Heart right ventricle (tissue), 16 donors: ENCODE measurements around the gene ADGRG3. TPM values are rescaled to one million over a fixed set of nuclear protein-coding genes. Genes with fewer than 3 reads are reported as not detected.

ENCODE experiments used
- ATAC-seq, 8 donors: fragments of 200-7000 bp; cut with Tn5 transposase; one replicate each; pipeline ENCODE4 v1.9.1; 2020; ENCODE audit warnings: mild to moderate bottlenecking in 8 of 8, moderate library complexity in 8 of 8, moderate number of reproducible peaks in 1 of 8
- DNase-seq, 2 donors: peaks; one replicate each; pipeline ENCODE4 v3.0.0-alpha.2; 2020
- H3K27ac ChIP-seq, 10 donors: fragments of 200-600 bp; sonication (generic) in 2 of 10; one replicate each; pipeline versions ENCODE4 v1.5.0 to v1.8.0; 2020 to 2022; ENCODE audit warnings: mild to moderate bottlenecking in 3 of 10
- H3K27me3 ChIP-seq, 7 donors: fragments of 200-600 bp; one replicate each; pipeline ENCODE4 v1.8.0; 2021 to 2022; ENCODE audit warnings: mild to moderate bottlenecking in 2 of 7
- H3K36me3 ChIP-seq, 9 donors: fragments of 200-600 bp; sonication (generic) in 1 of 9; one replicate each; pipeline versions ENCODE4 v1.5.0 to v1.8.0; 2020 to 2022; ENCODE audit warnings: mild to moderate bottlenecking in 2 of 9
- H3K4me1 ChIP-seq, 9 donors: fragments of 200-600 bp; sonication (generic) in 1 of 9; one replicate each; pipeline versions ENCODE4 v1.5.0 to v1.8.0; 2020 to 2022; ENCODE audit warnings: mild to moderate bottlenecking in 4 of 9
- H3K4me3 ChIP-seq, 10 donors: fragments of 200-600 bp; sonication (generic) in 2 of 10; one replicate each; pipeline versions ENCODE4 v1.5.0 to v1.8.0; 2020 to 2022; ENCODE audit warnings: mild to moderate bottlenecking in 7 of 10, moderate library complexity in 2 of 10
- H3K9me3 ChIP-seq, 11 donors: fragments of 200-600 bp in 10 of 11; sonication (generic) in 2 of 11; one replicate each; pipeline versions ENCODE4 v1.5.0 to v1.8.0; 2013 to 2022; ENCODE audit warnings: mild to moderate bottlenecking in 2 of 11, control low read depth in 1 of 11, moderate library complexity in 1 of 11
- WGBS, 2 donors: extraction: QIAGEN DNeasy Blood & Tissue Kit; methylation state at CpG; one replicate each; pipeline ENCODE4 v1.1.7; 2013; ENCODE audit warnings: inconsistent platforms in 1 of 2; 5-methylcytosine and 5-hydroxymethylcytosine counted together
- intact Hi-C, 10 donors: fragments of 100-400 bp; cut with DNase I; formaldehyde crosslinking; loops; one replicate each; pipeline versions ENCODE4 v1.11.1 to v1.14.2; 2022
- long read RNA-seq, 3 donors: library from polyadenylated mRNA; unstranded; transcript quantifications; one replicate each; pipeline ENCODE4 v2.0.0, GENCODE V29; 2020 to 2021
- polyA plus RNA-seq, 2 donors: library from polyadenylated mRNA; stranded (reverse); fragments of 200-250 nt; gene quantifications; one replicate each; pipeline ENCODE4 v1.2.3, GENCODE V29; 2013
- total RNA-seq, 10 donors: library from RNA; stranded (reverse); fragmentation: NEBNext Ultra II Directional in 3 of 10; extraction: Animal tissue kit (Norgen Biotek cat#: 25700) in 3 of 10; gene quantifications; one replicate each; pipeline versions ENCODE4 v1.2.1 to v1.2.4, GENCODE V29; 2021 to 2023
- TF ChIP-seq, protein P1 (sequence below), 9 donors: fragments of 200-600 bp; sonication (generic) in 2 of 9; IDR thresholded peaks; one replicate each; pipeline versions ENCODE4 v1.5.0 to v1.8.0; 2021 to 2022; ENCODE audit warnings: antibody characterized with exemption in 9 of 9, mild to moderate bottlenecking in 5 of 9, moderate library complexity in 1 of 9
- donor health status: Arrhythmogenic right ventricular cardiomyopathy.
- donor health status: ischemic (EF 13 %, LVEDD 7.1; RV severe dilation, severe dysfunction).
- donor health status: healthy with polysubstance abuse.
- donor health status: DM: no; HTN: yes; CAD: no.
- donor health status: DM: no; HTN: no; CAD: no.
- donor health status: ischemic (EF 25% LVEDD 6.9; RV normal size, moderate dysfunction).
- donor health status: ischemic (EF 25% LVEDD 5.7; RV mildly dilated, moderate dysfunction).
- donor health status: healthy.
- donor health status: DM: yes; HTN: yes; CAD: no.
- donor health status: Ischemic cardiomyopathy.
- donor health status: ischemic (EF 35%, LVEDD 5.7; RV mildly dilated, moderate dysfunction).
- donor health status: nonischemic (EF 11% LVEDD 7.7; RV severe dilation, severe dysfunction).
- donor health status: DM: yes; HTN: yes; CAD: no.
- donor health status: PGD.
- donor health status: ischemic (EF 29% LVEDD 5.4; RV normal size, mild dysfunction).
- donor health status: nonischemic (EF 23%, LVEDD 6.1; RV moderate dilation, normal function).

Gene ADGRG3, protein sequence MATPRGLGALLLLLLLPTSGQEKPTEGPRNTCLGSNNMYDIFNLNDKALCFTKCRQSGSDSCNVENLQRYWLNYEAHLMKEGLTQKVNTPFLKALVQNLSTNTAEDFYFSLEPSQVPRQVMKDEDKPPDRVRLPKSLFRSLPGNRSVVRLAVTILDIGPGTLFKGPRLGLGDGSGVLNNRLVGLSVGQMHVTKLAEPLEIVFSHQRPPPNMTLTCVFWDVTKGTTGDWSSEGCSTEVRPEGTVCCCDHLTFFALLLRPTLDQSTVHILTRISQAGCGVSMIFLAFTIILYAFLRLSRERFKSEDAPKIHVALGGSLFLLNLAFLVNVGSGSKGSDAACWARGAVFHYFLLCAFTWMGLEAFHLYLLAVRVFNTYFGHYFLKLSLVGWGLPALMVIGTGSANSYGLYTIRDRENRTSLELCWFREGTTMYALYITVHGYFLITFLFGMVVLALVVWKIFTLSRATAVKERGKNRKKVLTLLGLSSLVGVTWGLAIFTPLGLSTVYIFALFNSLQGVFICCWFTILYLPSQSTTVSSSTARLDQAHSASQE
- total RNA-seq (1 to 10 TPM in 2 of 10 donors, under 1 TPM in 6, not detected in 2; 0.29 to 2.4 (median 0.65) TPM), polyA plus RNA-seq (under 1 TPM; 0.22 to 0.57 TPM)
- long read RNA-seq, donor 1: 0 reads
- long read RNA-seq, donor 2: 0 reads
- long read RNA-seq, donor 3: 0 reads

DNA sequence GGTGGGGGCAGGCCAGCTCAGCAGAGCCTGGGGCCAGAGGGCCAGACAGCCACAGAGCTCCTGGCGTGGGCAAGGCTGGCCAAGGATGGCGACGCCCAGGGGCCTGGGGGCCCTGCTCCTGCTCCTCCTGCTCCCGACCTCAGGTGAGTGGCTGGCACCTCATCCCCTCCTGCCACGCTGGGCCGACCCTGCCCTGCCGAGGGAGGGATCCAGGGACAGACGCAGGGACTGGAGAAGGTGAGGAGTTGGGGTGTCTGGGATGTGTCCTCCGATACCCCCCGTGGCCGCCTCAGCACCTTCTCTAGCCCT, at the start of gene ADGRG3:
Gene ADGRG3 (plus strand): TSS at position 44 of the 309 bp plus-strand sequence. CDS start 42 bp downstream, at position 86.
- Histone ChIP-seq H3K4me1 (peaks cover 0 to 21% (median 0%) of the 10 kb centered on the region in 9 donors), H3K36me3 (peaks cover 0 to 17% (median 0%) of the 10 kb centered on the region in 9 donors), H3K9me3 (no peaks in the 10 kb centered on the region), H3K27ac (peak within 1 kb of the TSS in 4 of 10 donors; percentile 15 to 85 (median 61)), H3K4me3 (peak within 1 kb of the TSS in 1 of 10 donors; percentile 40), H3K27me3 (peaks cover 0 to 14% (median 2%) of the 10 kb centered on the region in 7 donors)
- TF ChIP-seq, protein P1, sequence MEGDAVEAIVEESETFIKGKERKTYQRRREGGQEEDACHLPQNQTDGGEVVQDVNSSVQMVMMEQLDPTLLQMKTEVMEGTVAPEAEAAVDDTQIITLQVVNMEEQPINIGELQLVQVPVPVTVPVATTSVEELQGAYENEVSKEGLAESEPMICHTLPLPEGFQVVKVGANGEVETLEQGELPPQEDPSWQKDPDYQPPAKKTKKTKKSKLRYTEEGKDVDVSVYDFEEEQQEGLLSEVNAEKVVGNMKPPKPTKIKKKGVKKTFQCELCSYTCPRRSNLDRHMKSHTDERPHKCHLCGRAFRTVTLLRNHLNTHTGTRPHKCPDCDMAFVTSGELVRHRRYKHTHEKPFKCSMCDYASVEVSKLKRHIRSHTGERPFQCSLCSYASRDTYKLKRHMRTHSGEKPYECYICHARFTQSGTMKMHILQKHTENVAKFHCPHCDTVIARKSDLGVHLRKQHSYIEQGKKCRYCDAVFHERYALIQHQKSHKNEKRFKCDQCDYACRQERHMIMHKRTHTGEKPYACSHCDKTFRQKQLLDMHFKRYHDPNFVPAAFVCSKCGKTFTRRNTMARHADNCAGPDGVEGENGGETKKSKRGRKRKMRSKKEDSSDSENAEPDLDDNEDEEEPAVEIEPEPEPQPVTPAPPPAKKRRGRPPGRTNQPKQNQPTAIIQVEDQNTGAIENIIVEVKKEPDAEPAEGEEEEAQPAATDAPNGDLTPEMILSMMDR (IDR thresholded peaks at IDR 0.05): no peak
- DNase-seq (no peak), ATAC-seq (peak in 2 of 8 donors; percentile 21 to 23)
- 88 to 90% methylated on average over 11 of the region's 11 CpGs for WGBS, 2 donors
- intact Hi-C loops: no loop called here

DNA sequence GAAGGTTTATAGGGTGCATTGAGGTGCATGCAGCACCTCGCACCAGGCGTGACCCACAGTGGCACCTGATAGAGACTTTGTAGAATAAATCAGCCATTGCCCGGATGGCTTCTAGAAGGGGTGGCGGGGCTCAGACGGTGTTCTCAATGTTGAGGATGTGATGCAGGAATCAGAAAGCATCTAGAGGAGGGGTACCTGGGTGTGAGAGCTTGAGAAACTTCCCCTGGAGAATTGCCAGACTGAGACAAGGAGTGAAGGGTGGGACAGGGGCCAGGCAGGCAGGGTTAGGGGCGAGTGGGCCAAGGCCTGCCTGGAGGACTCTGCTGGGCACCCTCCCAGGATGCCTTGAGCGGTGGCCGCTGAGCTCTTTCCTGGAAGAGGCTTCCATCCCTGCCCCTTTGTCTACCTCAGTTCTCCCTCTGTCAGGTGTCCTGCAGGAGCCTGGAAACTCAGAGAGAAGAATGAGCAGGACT, 48.9 kb upstream of the ADGRG3 start:
- intact Hi-C loops: no loop called here
- no peak for DNase-seq
- no peak for ATAC-seq
- TF ChIP-seq, protein P1 (IDR thresholded peaks at IDR 0.05): no peak
- H3K36me3 ChIP-seq: no peaks in the 10 kb centered on the region
- WGBS, 2 donors: 91 to 94% methylated on average over 8 of the region's 8 CpGs
- H3K27me3 ChIP-seq: no peaks in the 10 kb centered on the region
- no peak overlapping the region for H3K4me3 ChIP-seq
- no peaks in the 10 kb centered on the region for H3K9me3 ChIP-seq
- no peak overlapping the region for H3K27ac ChIP-seq
- H3K4me1 ChIP-seq: peaks cover 0 to 15% (median 5%) of the 10 kb centered on the region in 9 donors

DNA sequence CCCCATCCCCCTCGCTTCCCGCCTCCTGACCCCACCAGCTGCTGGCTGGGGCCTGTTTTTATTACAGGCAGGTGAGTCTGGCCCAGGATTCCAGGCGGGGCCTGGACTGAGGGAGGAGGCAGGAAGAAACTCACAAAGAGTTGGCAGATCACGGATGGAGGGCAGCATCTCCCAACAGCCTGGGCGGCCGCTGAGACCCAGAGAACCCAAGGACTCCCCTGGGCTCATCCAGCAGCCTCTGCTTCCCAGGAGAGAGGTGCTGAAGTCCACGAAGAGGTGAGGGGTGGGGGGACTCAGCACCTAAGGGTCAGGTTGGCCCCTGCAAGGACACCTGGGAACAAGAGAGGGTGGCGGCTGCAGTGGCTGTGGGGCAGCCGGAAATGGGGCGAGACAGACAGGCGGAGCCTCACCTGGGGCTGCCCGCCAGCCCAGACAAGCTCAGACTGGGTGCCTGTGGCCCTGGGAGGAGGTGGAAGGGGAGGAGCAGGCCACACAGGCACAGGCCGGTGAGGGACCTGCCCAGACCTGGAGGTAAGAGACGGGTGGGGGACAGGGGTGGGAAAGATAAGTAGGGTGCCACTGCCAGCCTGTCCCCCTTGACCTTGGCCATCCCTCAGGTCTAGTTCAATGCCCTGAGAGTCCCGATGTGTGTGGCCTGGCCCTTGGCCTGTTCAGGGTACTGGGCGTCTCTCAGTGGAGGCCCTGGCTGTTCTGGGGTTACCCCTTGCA, 48.3 kb upstream of the ADGRG3 start:
- DNase-seq (no peak), ATAC-seq (no peak)
- intact Hi-C loops: no loop called here
- Histone ChIP-seq H3K27me3 (no peaks in the 10 kb centered on the region), H3K4me1 (peaks cover 0 to 21% (median 6%) of the 10 kb centered on the region in 9 donors), H3K9me3 (no peaks in the 10 kb centered on the region), H3K36me3 (no peaks in the 10 kb centered on the region), H3K4me3 (no peak overlapping the region), H3K27ac (no peak overlapping the region)
- WGBS, 2 donors: 86 to 93% methylated on average over 16 of the region's 16 CpGs
- TF ChIP-seq, protein P1 (IDR thresholded peaks at IDR 0.05): no peak
